HepG2 (cell line): ENCODE results near the gene SNRNP200. TPM values are rescaled to one million over a fixed set of nuclear protein-coding genes. Genes with fewer than 3 reads are reported as not detected.

ENCODE experiments used
- ATAC-seq: fragments of 200-7000 bp; cut with Tn5 transposase; 3 replicates; pipeline ENCODE4 v1.9.1; 2020; ENCODE audit warnings: mild to moderate bottlenecking, moderate library complexity
- BruUV-seq: library from RNA; stranded (reverse); fragments of 400-500 nt; replicated peaks from 2 replicates; lab custom pipeline; 2021; lab: Mats Ljungman, UMichigan
- CTCF ChIA-PET: fragments of 300-600 bp; formaldehyde crosslinking; extraction: SDS; loops from one replicate; lab custom pipeline; 2021; ENCODE audit warnings: low total read pairs, inconsistent platforms, low intra/inter-chr PET ratio; lab: Yijun Ruan, JAX
- POLR2A ChIA-PET: fragments of 350-600 bp; sonication (Branson Sonifier 250); formaldehyde crosslinking; loops from one replicate; lab custom pipeline; 2020; ENCODE audit warnings: antibody characterized with exemption, inconsistent platforms; lab: Yijun Ruan, JAX
- DNase-seq: peaks from one replicate; pipeline ENCODE4 v3.0.0-alpha.2; 2015; ENCODE audit warnings: low spot score
- FAIRE-seq: peaks from 3 replicates; lab custom pipeline; 2011; peaks lifted over from hg19 to GRCh38; lab: Jason Lieb, UNC
- H2AFZ ChIP-seq: one replicate; pipeline ENCODE4 v1.6.1; 2011; ENCODE audit warnings: low read length, inconsistent platforms
- H3K27ac ChIP-seq: fragments of 300-600 bp; 3 replicates; pipeline ENCODE4 v1.8.0; 2011; ENCODE audit warnings: mixed run types, mild to moderate bottlenecking, mixed read lengths, low read length, inconsistent platforms; ENCODE audit not compliant: insufficient read depth; ENCODE audit errors: extremely low read length
- H3K27me3 ChIP-seq, 2 experiments: fragments of 200-600 bp in 1 of 2; 2 replicates in 1 of 2; 3 replicates in 1 of 2; pipeline versions ENCODE4 v1.6.0 to v1.8.0; 2011; ENCODE audit warnings: low read length in 2 of 2, mild to moderate bottlenecking in 2 of 2, moderate library complexity in 2 of 2, inconsistent platforms in 1 of 2; ENCODE audit not compliant: insufficient read depth in 2 of 2, control insufficient read depth in 1 of 2
- H3K36me3 ChIP-seq, 2 experiments: fragments of 200-600 bp in 1 of 2; replicated peaks in 1 of 2; 2 replicates in 1 of 2; 3 replicates in 1 of 2; pipeline versions ENCODE4 v1.5.1 to v1.8.0; 2011; ENCODE audit warnings: low read length in 2 of 2, inconsistent platforms in 1 of 2; ENCODE audit not compliant: insufficient read depth in 2 of 2, control insufficient read depth in 1 of 2
- H3K4me1 ChIP-seq: 2 replicates; pipeline ENCODE4 v1.5.1; 2012; ENCODE audit warnings: low read length, inconsistent platforms; ENCODE audit not compliant: insufficient read depth
- H3K4me2 ChIP-seq: 2 replicates; pipeline ENCODE4 v1.6.0; 2011; ENCODE audit warnings: low read depth, low read length, inconsistent platforms
- H3K4me3 ChIP-seq, 3 experiments: fragments of 200-600 bp in 1 of 3; sonication (generic), shearing (Covaris generic) in 1 of 3; replicated peaks in 1 of 3; 2 replicates each; pipeline ENCODE4 v1.5.1; 2011 to 2016; ENCODE audit warnings: low read length in 3 of 3, inconsistent platforms in 2 of 3, low read depth in 2 of 3, mild to moderate bottlenecking in 2 of 3, control low read depth in 1 of 3, mixed read lengths in 1 of 3; ENCODE audit not compliant: insufficient read depth in 1 of 3
- H3K79me2 ChIP-seq: one replicate; pipeline ENCODE4 v1.6.1; 2011; ENCODE audit warnings: low read length, inconsistent platforms; ENCODE audit not compliant: insufficient read depth
- H3K9ac ChIP-seq: 2 replicates; pipeline ENCODE4 v1.6.0; 2011; ENCODE audit warnings: mild to moderate bottlenecking, low read depth, low read length, inconsistent platforms; ENCODE audit not compliant: insufficient read depth
- H3K9me3 ChIP-seq: 2 replicates; pipeline ENCODE4 v1.5.1; 2012; ENCODE audit warnings: mild to moderate bottlenecking, low read length
- H4K20me1 ChIP-seq: 2 replicates; pipeline ENCODE4 v1.6.0; 2011; ENCODE audit warnings: inconsistent platforms, mild to moderate bottlenecking, low read length, moderate library complexity; ENCODE audit not compliant: insufficient read depth
- PAF1 ChIP-seq: IDR thresholded peaks from 2 replicates; pipeline ENCODE4 v1.6.1; 2016; ENCODE audit warnings: missing genetic modification reagents, missing compliant biosample characterization
- POLR2G ChIP-seq: fragments of 200-400 bp; formaldehyde crosslinking; IDR thresholded peaks from 2 replicates; pipeline ENCODE4 v1.6.1; 2018; ENCODE audit warnings: mild to moderate bottlenecking, low read depth, low read length, moderate library complexity
- RBM22 ChIP-seq: fragments of 200-400 bp; formaldehyde crosslinking; optimal IDR thresholded peaks from 2 replicates; pipeline ENCODE3; 2017; ENCODE audit warnings: mild to moderate bottlenecking, low read length, moderate library complexity
- SP4 ChIP-seq: sonication (generic); formaldehyde crosslinking; IDR thresholded peaks from 2 replicates; pipeline ENCODE4 v1.8.1; 2023; ENCODE audit warnings: mild to moderate bottlenecking, missing genetic modification reagents
- SRSF1 ChIP-seq: fragments of 200-400 bp; formaldehyde crosslinking; optimal IDR thresholded peaks from 2 replicates; pipeline ENCODE3; 2017; ENCODE audit warnings: mild to moderate bottlenecking, low read depth, low read length, moderate library complexity
- TBP ChIP-seq: sonication (generic); formaldehyde crosslinking; IDR thresholded peaks from 2 replicates; pipeline ENCODE4 v1.5.0; 2020; ENCODE audit warnings: missing genetic modification reagents
- ZKSCAN5 ChIP-seq: sonication (generic); formaldehyde crosslinking; IDR thresholded peaks from 2 replicates; pipeline ENCODE4 v1.5.1; 2020; ENCODE audit warnings: mild to moderate bottlenecking, missing genetic modification reagents
- ZNF235 ChIP-seq: sonication (generic); formaldehyde crosslinking; IDR thresholded peaks from 2 replicates; pipeline ENCODE4 v1.8.1; 2023; ENCODE audit warnings: mild to moderate bottlenecking, missing genetic modification reagents, borderline replicate concordance
- ZNF383 ChIP-seq: sonication (generic); formaldehyde crosslinking; IDR thresholded peaks from 2 replicates; pipeline ENCODE4 v1.4.0; 2020; ENCODE audit warnings: missing genetic modification reagents, mild to moderate bottlenecking, borderline replicate concordance
- WGBS: methylation state at CpG from one replicate; pipeline ENCODE4 v1.1.6; 2017; ENCODE audit warnings: low lambda C conversion rate; 5-methylcytosine and 5-hydroxymethylcytosine counted together
- in situ Hi-C: cut with HindIII; loops from 2 replicates; pipeline ENCODE4 v1.10.0; 2017; ENCODE audit warnings: low pct_unique_long_range_greater_than_20kb; ENCODE audit not compliant: extremely low pct_ligation_motif_present
- intact Hi-C: fragments of 100-400 bp; cut with micrococcal nuclease; formaldehyde crosslinking; loops from one replicate; pipeline ENCODE4 v1.10.0; 2022; ENCODE audit not compliant: unreplicated experiment
- polyA plus RNA-seq, 8 experiments: library from polyadenylated mRNA; depleted of rRNA in 3 of 8; stranded (reverse) in 7 of 8; unstranded in 1 of 8; fragments of >200 nt; fragmentation: Illumina TruSeq in 4 of 8; extraction: Trizol in 4 of 8; gene quantifications; 2 replicates each; pipeline versions ENCODE4 v1.2.1 to v1.2.3, GENCODE V29; 2011 to 2016; ENCODE audit warnings: low read depth in 4 of 8, missing spikeins in 1 of 8, mixed read lengths in 1 of 8; ENCODE audit not compliant: insufficient read depth in 1 of 8
- total RNA-seq, 5 experiments: library from RNA; depleted of rRNA; stranded (reverse); fragments of >200 nt; fragmentation: Illumina TruSeq; extraction: Trizol; gene quantifications; 2 replicates each; pipeline ENCODE4 v1.2.3, GENCODE V29; 2016; ENCODE audit warnings: low read depth in 1 of 5

Gene SNRNP200
- total and polyA plus RNA-seq, 2 of the 13 experiments (the other 11 are each of a cell fraction or from before 2014, with no cell fraction given), result 99.0 to 232 TPM

DNA sequence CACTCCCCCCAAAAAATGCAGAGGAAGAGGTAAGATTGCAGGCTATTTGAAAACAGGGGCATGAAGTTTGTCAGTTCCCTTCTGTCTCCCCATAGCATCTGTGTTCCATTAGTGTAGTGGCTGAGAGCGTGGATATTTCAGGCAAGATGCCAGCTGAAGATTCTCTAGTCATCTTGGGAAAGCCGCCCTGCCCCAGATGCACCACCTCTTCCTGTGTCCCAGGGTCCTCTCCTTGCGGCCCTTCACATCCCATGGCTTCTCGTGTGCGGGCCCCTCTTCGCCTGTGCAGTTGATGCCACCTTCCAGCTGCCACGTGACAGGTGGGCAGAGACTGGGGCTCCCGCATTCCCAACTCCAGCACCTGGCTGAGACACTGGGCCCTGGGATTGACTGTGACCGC, 55.7 kb downstream of the SNRNP200 start (continued):
- TF ChIP-seq SRSF1, result no peak
- TF ChIP-seq ZKSCAN5, result no peak
- TF ChIP-seq PAF1, result no peak; the same call in 1 of the 2 replicates
- TF ChIP-seq TBP, result no peak
- no peak for TF ChIP-seq ZNF235
- TF ChIP-seq ZNF383 (CRISPR knock-in tag), result no peak

DNA sequence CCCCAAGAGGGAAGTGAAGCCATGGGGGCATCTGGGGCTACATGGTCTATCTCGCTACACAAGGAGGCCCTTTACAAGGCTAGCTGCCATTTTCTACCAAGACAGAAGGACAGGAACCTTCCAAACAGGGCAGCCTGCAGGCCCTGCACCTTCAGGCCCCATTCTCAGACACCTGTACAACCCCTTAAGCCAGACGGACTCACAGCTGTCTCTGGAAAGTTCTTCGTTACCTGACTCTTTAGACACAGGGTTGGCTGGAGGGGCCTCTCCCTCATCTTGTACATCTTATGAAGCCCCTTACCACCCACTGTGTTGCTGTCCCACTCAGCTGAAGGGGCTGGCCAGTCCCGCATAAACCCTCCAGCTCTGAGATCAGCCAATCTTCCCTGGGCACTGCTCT, 56.7 kb downstream of the SNRNP200 start:
- TF ChIP-seq SP4 (CRISPR knock-in tag) (0 out of 2 replicates have a peak, but pooled peaks have one; percentile 34), RBM22 (peak; percentile 90), ZNF235 (no peak), POLR2G (peak; percentile 29; the same call in 1 of the 2 replicates)
- 95% methylated on average over 4 of the region's 4 CpGs for WGBS
- intact Hi-C loops, result no loop called here
- FAIRE-seq, result no peak
- Histone ChIP-seq H3K4me3 (no peak overlapping the region), H2AFZ (no peak overlapping the region), H4K20me1 (no peaks in the 10 kb centered on the region), H3K27ac (no peak overlapping the region), H3K4me1 (peaks cover 25% of the 10 kb centered on the region), H3K36me3 (peaks cover 10 to 13% of the 10 kb centered on the region in 2 experiments), H3K79me2 (no peaks in the 10 kb centered on the region), H3K27me3 (no peaks in the 10 kb centered on the region), H3K9ac (no peak overlapping the region), H3K4me2 (no peak overlapping the region), H3K9me3 (no peaks in the 10 kb centered on the region)
- DNase-seq, result no peak
- ChIA-PET POLR2A (interaction anchor here (1.4 to 1.5 kb wide), 2 partner anchors 12 to 40 kb away, joined by 5 to 6 read pairs; partner anchors contain the start of gene STARD7), CTCF (no interaction called here)
- BruUV-seq, result no TSS peak
- ATAC-seq, result no peak
- in situ Hi-C loops, result no loop called here
